ENCODE results near the gene DTWD1. TPM values are rescaled to one million over a fixed set of nuclear protein-coding genes. Genes with fewer than 3 reads are reported as not detected.

The DTWD1 gene
- total and polyA plus RNA-seq, 2 of the 13 experiments (the other 11 are each of a cell fraction or from before 2014, with no cell fraction given), result 12.7 to 18.3 TPM

GRCh38 chr15:49620658-49621368, at the start of gene DTWD1, which contains the start of gene FAM227B (continued):
- TF ChIP-seq DRAP1 (CRISPR knock-in tag; IDR thresholded peaks at IDR 0.05), result peak; percentile 68; the same call in 1 of the 2 replicates
- TF ChIP-seq SRSF4 (IDR thresholded peaks at IDR 0.05; ENCODE audit: low read depth, low read length, poor library complexity, severe bottlenecking), result no peak
- TF ChIP-seq EED (CRISPR knock-in tag; IDR thresholded peaks at IDR 0.05), result peak; percentile 70; the same call in 1 of the 2 replicates
- peak; percentile 95 for TF ChIP-seq ZNF225 (CRISPR knock-in tag; IDR thresholded peaks at IDR 0.05)
- TF ChIP-seq NFRKB (IDR thresholded peaks at IDR 0.05), result no peak
- peak; percentile 95 for TF ChIP-seq RXRA (CRISPR knock-in tag; IDR thresholded peaks at IDR 0.05)
- TF ChIP-seq PLRG1 (conservative IDR thresholded peaks at IDR 0.05), result no peak
- no peak for TF ChIP-seq ZFP62 (CRISPR knock-in tag; IDR thresholded peaks at IDR 0.05)
- peak; percentile 81; the same call in 1 of the 2 replicates for TF ChIP-seq ZNF557 (CRISPR knock-in tag; IDR thresholded peaks at IDR 0.05)
- peak; percentile 79 for TF ChIP-seq HIC2 (CRISPR knock-in tag; IDR thresholded peaks at IDR 0.05; ENCODE audit: low read depth)
- TF ChIP-seq TEF (CRISPR knock-in tag; IDR thresholded peaks at IDR 0.05), result peak; percentile 81; the same call in 1 of the 2 replicates
- no peak for TF ChIP-seq RARG (CRISPR knock-in tag; IDR thresholded peaks at IDR 0.05; ENCODE audit: low read depth)
- TF ChIP-seq ZBED4 (CRISPR knock-in tag; IDR thresholded peaks at IDR 0.05; ENCODE audit: borderline replicate concordance), result peak; percentile 76; the same call in 1 of the 2 replicates
- TF ChIP-seq GMEB1 (CRISPR knock-in tag; IDR thresholded peaks at IDR 0.05; ENCODE audit: borderline replicate concordance), result peak; percentile 90
- 0 out of 2 replicates have a peak, but pooled peaks have one; percentile 63 for TF ChIP-seq ZNF180 (CRISPR knock-in tag; IDR thresholded peaks at IDR 0.05; ENCODE audit: borderline replicate concordance, low read depth)
- peak; percentile 71; the same call in 1 of the 2 replicates for TF ChIP-seq CCDC6 (CRISPR knock-in tag; IDR thresholded peaks at IDR 0.05)
- peak; percentile 76 for TF ChIP-seq IRF9 (CRISPR knock-in tag; IDR thresholded peaks at IDR 0.05; ENCODE audit: borderline replicate concordance)
- TF ChIP-seq RFXANK (CRISPR knock-in tag; IDR thresholded peaks at IDR 0.05), result no peak
- TF ChIP-seq HOXA9 (CRISPR knock-in tag; IDR thresholded peaks at IDR 0.05; ENCODE audit: borderline replicate concordance), result peak; percentile 91; the same call in 1 of the 2 replicates
- TF ChIP-seq HNRNPL (IDR thresholded peaks at IDR 0.05; ENCODE audit: low read depth, low read length), result peak; percentile 71; the same call in 1 of the 2 replicates

All from HepG2 (cell line).